Endodermal cell (in vitro differentiated cells): ENCODE data around the gene SBNO2. TPM values are rescaled to one million over a fixed set of nuclear protein-coding genes. Genes with fewer than 3 reads are reported as not detected.
"Not testable (repeated sequence)": the region's sequence is repeated elsewhere in the genome, so short reads cannot be mapped to it uniquely, and the experiment has no call there.

Source experiments
- DNase-seq: peaks from one replicate; pipeline ENCODE4 v3.0.0-alpha.2; 2017
- H3K27ac ChIP-seq: 2 replicates; pipeline ENCODE4 v1.5.1; 2013; ENCODE audit warnings: mild to moderate bottlenecking, low read depth, low read length, moderate library complexity
- H3K27me3 ChIP-seq: 2 replicates; pipeline ENCODE4 v1.6.1; 2013; ENCODE audit warnings: mild to moderate bottlenecking, low read length, moderate library complexity; ENCODE audit not compliant: insufficient read depth, control insufficient read depth, poor library complexity, severe bottlenecking
- H3K36me3 ChIP-seq: 2 replicates; pipeline ENCODE4 v1.7.0; 2013; ENCODE audit warnings: mild to moderate bottlenecking, low read length, moderate library complexity; ENCODE audit not compliant: control insufficient read depth, insufficient read depth
- H3K4me1 ChIP-seq: one replicate; pipeline ENCODE4 v1.7.0; 2013; ENCODE audit warnings: low read length; ENCODE audit not compliant: control insufficient read depth, insufficient read depth
- H3K4me3 ChIP-seq: 2 replicates; pipeline ENCODE4 v1.5.1; 2013; ENCODE audit warnings: mild to moderate bottlenecking, low read length, moderate library complexity
- H3K9ac ChIP-seq: 2 replicates; pipeline ENCODE4 v1.6.1; 2013; ENCODE audit warnings: mild to moderate bottlenecking, low read length, moderate library complexity; ENCODE audit not compliant: poor library complexity, severe bottlenecking; ENCODE audit errors: extremely low read depth
- H3K9me3 ChIP-seq: 2 replicates; pipeline ENCODE4 v1.6.1; 2013; ENCODE audit warnings: mild to moderate bottlenecking, low read length, moderate library complexity; ENCODE audit not compliant: control insufficient read depth
- H3K27ac Mint-ChIP-seq: 2 replicates; pipeline ENCODE4 v1.8.0; 2020; ENCODE audit warnings: mixed read lengths
- H3K27me3 Mint-ChIP-seq: 2 replicates; pipeline ENCODE4 v1.8.0; 2021; ENCODE audit warnings: mild to moderate bottlenecking, mixed read lengths; ENCODE audit not compliant: insufficient read depth
- H3K36me3 Mint-ChIP-seq: 2 replicates; pipeline ENCODE4 v1.8.0; 2020; ENCODE audit warnings: low read depth, mixed read lengths
- H3K4me1 Mint-ChIP-seq: 2 replicates; pipeline ENCODE4 v1.8.0; 2020; ENCODE audit warnings: mixed read lengths
- H3K4me3 Mint-ChIP-seq: 2 replicates; pipeline ENCODE4 v1.8.0; 2020; ENCODE audit warnings: mild to moderate bottlenecking, moderate library complexity, mixed read lengths
- H3K9me3 Mint-ChIP-seq: 2 replicates; pipeline ENCODE4 v1.8.0; 2020; ENCODE audit warnings: mild to moderate bottlenecking, mixed read lengths
- WGBS, 2 experiments: methylation state at CpG; one replicate each; pipeline versions ENCODE4 v1.1.5 to v1.1.7; 2013; ENCODE audit warnings: missing lambda C conversion rate in 2 of 2, mixed read lengths in 1 of 2; ENCODE audit not compliant: insufficient coverage in 1 of 2, insufficient read length in 1 of 2; 5-methylcytosine and 5-hydroxymethylcytosine counted together
- total RNA-seq, 2 donors: library from RNA; stranded (reverse); fragmentation: NEBNext Ultra II Directional in 1 of 2; extraction: Animal tissue kit (Norgen Biotek cat#: 25700) in 1 of 2; gene quantifications; 2 replicates in 1 of 2; 3 replicates in 1 of 2; pipeline ENCODE4 v1.2.1, GENCODE V29; 2021
- TF ChIP-seq, protein P1 (sequence below): fragments of 200-600 bp; sonication (generic); conservative IDR thresholded peaks from 2 replicates; pipeline ENCODE4 v1.5.0; 2021; ENCODE audit warnings: antibody characterized with exemption, mild to moderate bottlenecking

Gene SBNO2
- total RNA-seq, 2 donors from 2014 or later: 43.3 to 50.4 TPM

- WGBS, 2 experiments: 4 to 7% methylated on average over 26 to 38 of the region's 38 CpGs
Measured at GRCh38 chr19:1206864-1207450, 32.9 kb upstream of the SBNO2 start.

GRCh38 chr19:1206150-1206863, 32.2 kb upstream of the SBNO2 start:
- Mint-ChIP-seq H3K4me1 (peaks cover 6% of the 10 kb centered on the region), H3K36me3 (peaks cover 11% of the 10 kb centered on the region), H3K9me3 (no peaks in the 10 kb centered on the region), H3K27me3 (no peaks in the 10 kb centered on the region), H3K4me3 (peak overlapping the region; percentile 87), H3K27ac (peak overlapping the region; percentile 74)
- Histone ChIP-seq H3K4me1 (no peaks in the 10 kb centered on the region), H3K4me3 (peak overlapping the region; percentile 94), H3K27ac (no peak overlapping the region), H3K36me3 (peaks cover 15% of the 10 kb centered on the region), H3K9me3 (no peaks in the 10 kb centered on the region), H3K27me3 (no peaks in the 10 kb centered on the region), H3K9ac (peak overlapping the region; percentile 60)
- TF ChIP-seq, protein P1, sequence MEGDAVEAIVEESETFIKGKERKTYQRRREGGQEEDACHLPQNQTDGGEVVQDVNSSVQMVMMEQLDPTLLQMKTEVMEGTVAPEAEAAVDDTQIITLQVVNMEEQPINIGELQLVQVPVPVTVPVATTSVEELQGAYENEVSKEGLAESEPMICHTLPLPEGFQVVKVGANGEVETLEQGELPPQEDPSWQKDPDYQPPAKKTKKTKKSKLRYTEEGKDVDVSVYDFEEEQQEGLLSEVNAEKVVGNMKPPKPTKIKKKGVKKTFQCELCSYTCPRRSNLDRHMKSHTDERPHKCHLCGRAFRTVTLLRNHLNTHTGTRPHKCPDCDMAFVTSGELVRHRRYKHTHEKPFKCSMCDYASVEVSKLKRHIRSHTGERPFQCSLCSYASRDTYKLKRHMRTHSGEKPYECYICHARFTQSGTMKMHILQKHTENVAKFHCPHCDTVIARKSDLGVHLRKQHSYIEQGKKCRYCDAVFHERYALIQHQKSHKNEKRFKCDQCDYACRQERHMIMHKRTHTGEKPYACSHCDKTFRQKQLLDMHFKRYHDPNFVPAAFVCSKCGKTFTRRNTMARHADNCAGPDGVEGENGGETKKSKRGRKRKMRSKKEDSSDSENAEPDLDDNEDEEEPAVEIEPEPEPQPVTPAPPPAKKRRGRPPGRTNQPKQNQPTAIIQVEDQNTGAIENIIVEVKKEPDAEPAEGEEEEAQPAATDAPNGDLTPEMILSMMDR: no peak
- 1% methylated on average over 14 to 78 of the region's 78 CpGs for WGBS, 2 experiments
- DNase-seq: peak; percentile 51

More at GRCh38 chr19:1206864-1207450, 32.9 kb upstream of the SBNO2 start:
- Histone ChIP-seq H3K9me3 (no peaks in the 10 kb centered on the region), H3K4me3 (peak overlapping the region; percentile 94), H3K27me3 (no peaks in the 10 kb centered on the region), H3K9ac (peak overlapping the region; percentile 60), H3K4me1 (no peaks in the 10 kb centered on the region), H3K36me3 (peaks cover 15% of the 10 kb centered on the region), H3K27ac (no peak overlapping the region)
- peak overlapping the region; percentile 87 for H3K4me3 Mint-ChIP-seq
- H3K9me3 Mint-ChIP-seq: no peaks in the 10 kb centered on the region
- peaks cover 9% of the 10 kb centered on the region for H3K4me1 Mint-ChIP-seq
- H3K27ac Mint-ChIP-seq: peak overlapping the region; percentile 74
- H3K27me3 Mint-ChIP-seq: no peaks in the 10 kb centered on the region
- H3K36me3 Mint-ChIP-seq: peaks cover 14% of the 10 kb centered on the region
- DNase-seq: peak; percentile 78
- TF ChIP-seq, protein P1: no peak

- peaks cover 10% of the 10 kb centered on the region for H3K36me3 Mint-ChIP-seq
- H3K36me3 ChIP-seq: peaks cover 13% of the 10 kb centered on the region
- H3K4me3 ChIP-seq: peak within 1 kb of the TSS; percentile 94
- no peaks in the 10 kb centered on the region for H3K4me1 ChIP-seq
- H3K4me1 Mint-ChIP-seq: peaks cover 6% of the 10 kb centered on the region
- H3K27ac ChIP-seq: no peak within 1 kb of the TSS
- 3 to 6% methylated on average over 32 to 113 of the region's 114 CpGs for WGBS, 2 experiments
- peak within 1 kb of the TSS; percentile 74 for H3K27ac Mint-ChIP-seq
- H3K27me3 Mint-ChIP-seq: no peaks in the 10 kb centered on the region
- peak within 1 kb of the TSS; percentile 60 for H3K9ac ChIP-seq
- peak; percentile 100 for DNase-seq
- no peaks in the 10 kb centered on the region for H3K9me3 Mint-ChIP-seq
- no peaks in the 10 kb centered on the region for H3K9me3 ChIP-seq
- peak within 1 kb of the TSS; percentile 87 for H3K4me3 Mint-ChIP-seq
- TF ChIP-seq, protein P1: no peak
- H3K27me3 ChIP-seq: no peaks in the 10 kb centered on the region
Measured at GRCh38 chr19:1205114-1206099, 31.3 kb upstream of the SBNO2 start, which contains the start of gene STK11. TSS of gene STK11 (plus strand) at chr19:1205778. CDS start at chr19:1206914, 1,136 bp downstream.

DNA sequence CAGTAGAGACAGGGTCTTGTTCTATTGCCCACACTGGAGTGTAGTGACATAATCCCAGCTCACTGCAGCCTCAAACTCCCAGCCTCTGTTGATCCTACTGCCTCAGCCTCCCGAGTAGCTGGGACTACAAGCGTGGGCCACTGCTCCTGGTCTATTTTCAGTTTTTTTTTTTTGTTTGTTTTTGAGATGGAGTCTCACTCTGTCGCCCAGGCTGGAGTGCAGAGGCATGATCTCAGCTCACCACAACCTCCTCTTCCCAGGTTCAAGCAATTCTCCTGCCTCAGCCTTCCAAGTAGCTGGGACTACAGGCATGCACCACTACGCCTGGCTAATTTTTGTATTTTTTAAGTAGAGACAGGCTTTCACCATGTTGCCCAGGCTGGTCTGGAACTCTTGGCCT, 26.5 kb upstream of the SBNO2 start:
- not testable (repeated sequence) for H3K27me3 ChIP-seq, H3K27ac Mint-ChIP-seq, H3K27me3 Mint-ChIP-seq, H3K4me3 Mint-ChIP-seq, H3K36me3 ChIP-seq, H3K36me3 Mint-ChIP-seq, DNase-seq, H3K9me3 Mint-ChIP-seq, H3K27ac ChIP-seq, H3K9ac ChIP-seq, H3K9me3 ChIP-seq, H3K4me1 Mint-ChIP-seq, H3K4me3 ChIP-seq, H3K4me1 ChIP-seq
- 80 to 93% methylated on average over 2 to 4 of the region's 4 CpGs for WGBS, 2 experiments
